RWPE1 (cell line): Measurements from ENCODE around the gene LRRK2.

Experiments used
- CTCF ChIA-PET: fragments of 350-600 bp; sonication (Branson Sonifier 250); formaldehyde crosslinking; extraction: SDS; loops from one replicate; lab custom pipeline; 2021; lab: Yijun Ruan, JAX
- POLR2A ChIA-PET: fragments of 400-600 bp; formaldehyde crosslinking; extraction: SDS; loops from one replicate; lab custom pipeline; 2020; ENCODE audit warnings: antibody characterized with exemption; ENCODE audit not compliant: low non-redundant PET; lab: Yijun Ruan, JAX
- DNase-seq: peaks from one replicate; pipeline ENCODE4 v3.0.0; 2012; ENCODE audit warnings: low spot score
- H3K27ac ChIP-seq: fragments of 450-650 bp; 2 replicates; pipeline ENCODE4 v1.5.1; 2017
- CTCF ChIP-seq: fragments of 450-650 bp; conservative IDR thresholded peaks from 2 replicates; pipeline ENCODE4 v1.5.1; 2017; ENCODE audit warnings: low read depth, mild to moderate bottlenecking

LRRK2 gene

GRCh38 chr12:40224439-40225291 is at the start of gene LRRK2:
TSS of gene LRRK2 (plus strand) at chr12:40224997. CDS start at chr12:40225132, 135 bp downstream.
- DNase-seq = peak; percentile 34
- POLR2A ChIA-PET = no interaction called here
- H3K27ac ChIP-seq = no peak within 1 kb of the TSS
- CTCF ChIA-PET = no interaction called here
- 0 out of 2 replicates have a peak, but pooled peaks have one; percentile 10 for TF ChIP-seq CTCF

DNA sequence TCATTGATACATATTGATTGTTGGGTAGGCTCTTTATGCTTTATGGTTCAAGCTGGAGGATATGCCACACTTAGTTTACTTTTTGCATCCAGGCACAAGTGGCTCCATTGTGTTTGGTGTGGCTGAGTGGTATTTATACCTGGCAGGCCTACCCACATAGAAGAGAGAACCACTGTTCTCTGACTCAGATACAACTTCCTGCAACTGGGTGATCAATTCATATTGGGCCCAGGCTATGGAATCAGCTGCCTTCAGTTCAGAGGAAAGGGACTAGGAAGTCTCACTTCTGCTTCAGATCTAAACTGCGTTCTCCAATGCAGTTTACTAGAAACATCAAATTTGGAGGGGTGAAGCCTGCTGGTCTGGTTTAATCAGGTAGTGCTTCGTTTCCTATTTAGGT is 49.8 kb upstream of the LRRK2 start:
- no peak for DNase-seq
- ChIA-PET CTCF (no interaction called here), POLR2A (no interaction called here)
- H3K27ac ChIP-seq = no peak overlapping the region
- TF ChIP-seq CTCF = no peak

DNA sequence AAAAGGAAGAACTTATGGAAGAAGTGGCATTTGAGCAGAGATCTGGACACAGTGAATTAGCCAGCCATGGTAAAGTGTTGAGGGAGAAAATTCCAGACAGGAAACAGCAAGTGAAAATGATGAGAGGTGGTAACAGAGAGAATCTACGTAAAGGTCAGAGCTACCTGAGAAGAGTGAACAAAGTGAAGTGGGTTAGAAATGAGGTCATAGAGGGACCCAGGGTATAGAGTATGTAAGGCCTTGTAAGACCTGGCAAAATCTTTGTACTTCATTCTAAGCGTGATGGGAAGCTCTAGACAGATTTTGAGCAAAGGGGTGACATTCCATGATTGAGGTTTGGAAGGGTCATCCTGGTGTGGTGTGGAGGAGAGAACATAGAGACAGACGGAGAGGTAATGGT is 49.3 kb upstream of the LRRK2 start:
- no peak for DNase-seq
- ChIA-PET CTCF (no interaction called here), POLR2A (no interaction called here)
- no peak for TF ChIP-seq CTCF
- no peak overlapping the region for H3K27ac ChIP-seq

GRCh38 chr12:40178701-40179100 is 46.1 kb upstream of the LRRK2 start:
- CTCF ChIA-PET = no interaction called here
- no peak overlapping the region for H3K27ac ChIP-seq
- POLR2A ChIA-PET = no interaction called here
- no peak for TF ChIP-seq CTCF
- DNase-seq = no peak

DNA sequence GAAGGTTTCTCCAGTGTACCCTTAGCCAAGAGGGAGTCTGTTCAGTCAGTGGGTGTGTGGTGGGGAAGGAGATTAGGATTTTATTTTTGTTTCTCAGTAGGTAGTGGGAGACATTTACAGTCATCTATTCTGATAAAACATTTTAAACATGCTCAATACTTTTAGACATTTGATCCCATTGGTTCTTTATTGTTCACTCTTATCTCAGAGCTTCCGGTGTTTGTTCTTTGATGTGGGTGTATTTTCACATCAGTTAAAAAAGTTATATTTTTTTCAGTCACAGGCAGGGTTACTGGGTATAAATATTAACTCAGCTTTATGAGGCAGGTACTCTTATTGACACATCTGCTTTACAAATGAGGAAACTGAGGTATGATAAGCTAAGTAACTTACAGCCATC is 43.3 kb upstream of the LRRK2 start:
- no peak for DNase-seq
- POLR2A ChIA-PET = no interaction called here
- TF ChIP-seq CTCF = no peak
- CTCF ChIA-PET = no interaction called here
- no peak overlapping the region for H3K27ac ChIP-seq

GRCh38 chr12:40183715-40184114 is 41.1 kb upstream of the LRRK2 start:
- DNase-seq = no peak
- CTCF ChIA-PET = interaction anchor here (0.5 to 0.6 kb wide), 2 partner anchors 45 to 63 kb away, joined by 3 to 4 read pairs; no protein-coding TSS in a partner anchor
- TF ChIP-seq CTCF = no peak
- POLR2A ChIA-PET = no interaction called here
- no peak overlapping the region for H3K27ac ChIP-seq
